Sigmoid colon (tissue), 7 donors: ENCODE results near the gene ELMO1. TPM values are rescaled to one million over a fixed set of nuclear protein-coding genes. Genes with fewer than 3 reads are reported as not detected.

Source experiments
- DNase-seq: peaks from one replicate; pipeline ENCODE4 v3.0.0-alpha.2; 2019
- H3K27ac ChIP-seq, 4 donors: fragments of 200-600 bp; sonication (generic); one replicate each; pipeline ENCODE4 v1.5.1; 2016 to 2019; ENCODE audit warnings: mild to moderate bottlenecking in 1 of 4
- H3K27me3 ChIP-seq, 3 donors: fragments of 200-600 bp; sonication (generic); one replicate each; pipeline ENCODE4 v1.5.1; 2019; ENCODE audit warnings: mild to moderate bottlenecking in 1 of 3
- H3K36me3 ChIP-seq, 4 donors: fragments of 200-600 bp; sonication (generic); one replicate each; pipeline ENCODE4 v1.5.1; 2016 to 2019
- H3K4me1 ChIP-seq, 4 donors: fragments of 200-600 bp; sonication (generic); one replicate each; pipeline ENCODE4 v1.5.1; 2017 to 2019
- H3K4me3 ChIP-seq, 4 donors: fragments of 200-600 bp; sonication (generic); one replicate each; pipeline ENCODE4 v1.5.1; 2017 to 2019; ENCODE audit warnings: mild to moderate bottlenecking in 2 of 4, moderate library complexity in 1 of 4
- H3K9me3 ChIP-seq, 4 donors: fragments of 200-600 bp in 3 of 4; sonication (generic) in 3 of 4; one replicate each; pipeline versions ENCODE4 v1.5.1 to v1.6.1; 2013 to 2019
- CTCF ChIP-seq, 4 experiments: fragments of 450-650 bp in 3 of 4; fragments of 200-600 bp in 1 of 4; IDR thresholded peaks; one replicate each; pipeline ENCODE4 v1.5.1; 2016 to 2019; ENCODE audit warnings: antibody characterized with exemption in 4 of 4, mild to moderate bottlenecking in 3 of 4, moderate library complexity in 2 of 4
- EP300 ChIP-seq, 4 donors: sonication (generic); formaldehyde crosslinking; IDR thresholded peaks; one replicate each; pipeline ENCODE4 v1.6.1; 2017; ENCODE audit warnings: antibody characterized with exemption in 4 of 4
- POLR2A ChIP-seq, 2 donors: fragments of 450-650 bp; IDR thresholded peaks; one replicate each; pipeline ENCODE4 v1.6.1; 2016; ENCODE audit warnings: antibody characterized with exemption in 2 of 2, mild to moderate bottlenecking in 2 of 2, moderate library complexity in 2 of 2
- POLR2AphosphoS5 ChIP-seq, 4 donors: sonication (generic); formaldehyde crosslinking; IDR thresholded peaks; one replicate each; pipeline ENCODE4 v1.6.1; 2017; ENCODE audit warnings: antibody characterized with exemption in 4 of 4
- WGBS, 2 donors: extraction: QIAGEN DNeasy Blood & Tissue Kit; methylation state at CpG; one replicate each; pipeline ENCODE4 v1.1.7; 2013; 5-methylcytosine and 5-hydroxymethylcytosine counted together
- intact Hi-C: fragments of 100-400 bp; cut with DNase I; formaldehyde crosslinking; loops from one replicate; pipeline ENCODE4 v1.15.1; 2023
- polyA plus RNA-seq, 3 donors: library from polyadenylated mRNA; stranded (reverse); fragments of 200-250 nt; gene quantifications; one replicate each; pipeline ENCODE4 v1.2.3, GENCODE V29; 2013
- total RNA-seq, 4 donors: library from RNA; depleted of rRNA; stranded (reverse); fragments of >200 nt; gene quantifications; one replicate each; pipeline ENCODE4 v1.1.0, GENCODE V29; 2016
- donor health status: healthy with polysubstance abuse.
- donor health status: Bipolar disorder and iron deficiency.
- donor health status: healthy.

Gene ELMO1
- total and polyA plus RNA-seq, 7 donors, result 2.3 to 63.1 (median 33.9) TPM

- no peaks in the 10 kb centered on the region for H3K9me3 ChIP-seq
- intact Hi-C loops, result no loop called here
Measured at GRCh38 chr7:37493810-37494209, 45.1 kb upstream of the ELMO1 start.

GRCh38 chr7:37493123-37493522 lies 44.5 kb upstream of the ELMO1 start:
- no peaks in the 10 kb centered on the region for H3K27me3 ChIP-seq
- intact Hi-C loops, result no loop called here
- DNase-seq, result no peak
- H3K4me3 ChIP-seq, result no peak overlapping the region
- H3K4me1 ChIP-seq, result no peaks in the 10 kb centered on the region
- TF ChIP-seq POLR2AphosphoS5 (IDR thresholded peaks at IDR 0.05) (no peak), EP300 (IDR thresholded peaks at IDR 0.05) (no peak), POLR2A (IDR thresholded peaks at IDR 0.05) (no peak), CTCF (IDR thresholded peaks at IDR 0.05) (no peak)
- WGBS, 2 donors, result 29 to 81% methylated on average over 3 of the region's 3 CpGs
- H3K36me3 ChIP-seq, result no peaks in the 10 kb centered on the region
- no peak overlapping the region for H3K27ac ChIP-seq
- H3K9me3 ChIP-seq, result peaks cover 0 to 4% (median 0%) of the 10 kb centered on the region in 4 donors

More at GRCh38 chr7:37493810-37494209, 45.1 kb upstream of the ELMO1 start:
- Histone ChIP-seq H3K4me1 (no peaks in the 10 kb centered on the region), H3K36me3 (no peaks in the 10 kb centered on the region), H3K4me3 (no peak overlapping the region), H3K27me3 (no peaks in the 10 kb centered on the region), H3K27ac (no peak overlapping the region)
- TF ChIP-seq EP300 (IDR thresholded peaks at IDR 0.05) (no peak), POLR2A (IDR thresholded peaks at IDR 0.05) (no peak), POLR2AphosphoS5 (IDR thresholded peaks at IDR 0.05) (no peak), CTCF (IDR thresholded peaks at IDR 0.05) (no peak)
- DNase-seq, result no peak
- 86 to 93% methylated on average over 13 of the region's 13 CpGs for WGBS, 2 donors

GRCh38 chr7:37491919-37492694 lies 43.4 kb upstream of the ELMO1 start:
- H3K4me1 ChIP-seq, result no peaks in the 10 kb centered on the region
- no peaks in the 10 kb centered on the region for H3K27me3 ChIP-seq
- DNase-seq, result no peak
- intact Hi-C loops, result no loop called here
- H3K4me3 ChIP-seq, result no peak overlapping the region
- no peak for TF ChIP-seq EP300 (IDR thresholded peaks at IDR 0.05)
- no peak for TF ChIP-seq POLR2A (IDR thresholded peaks at IDR 0.05)
- TF ChIP-seq POLR2AphosphoS5 (IDR thresholded peaks at IDR 0.05), result no peak
- no peak for TF ChIP-seq CTCF (IDR thresholded peaks at IDR 0.05)
- H3K27ac ChIP-seq, result no peak overlapping the region
- H3K36me3 ChIP-seq, result no peaks in the 10 kb centered on the region
- H3K9me3 ChIP-seq, result peaks cover 0 to 6% (median 2%) of the 10 kb centered on the region in 4 donors
- 96 to 97% methylated on average over 36 of the region's 36 CpGs for WGBS, 2 donors

- Histone ChIP-seq H3K27ac (no peak overlapping the region), H3K36me3 (no peaks in the 10 kb centered on the region), H3K9me3 (peaks cover 0 to 6% (median 2%) of the 10 kb centered on the region in 4 donors), H3K4me1 (no peaks in the 10 kb centered on the region), H3K4me3 (no peak overlapping the region), H3K27me3 (no peaks in the 10 kb centered on the region)
- intact Hi-C loops, result no loop called here
- 82 to 90% methylated on average over 1 of the region's 1 CpG for WGBS, 2 donors
- DNase-seq, result no peak
- TF ChIP-seq EP300 (IDR thresholded peaks at IDR 0.05), result no peak
- TF ChIP-seq POLR2AphosphoS5 (IDR thresholded peaks at IDR 0.05), result no peak
Measured at GRCh38 chr7:37489703-37490102, 41.0 kb upstream of the ELMO1 start.

GRCh38 chr7:37488163-37488764 lies 39.6 kb upstream of the ELMO1 start:
- no peaks in the 10 kb centered on the region for H3K4me1 ChIP-seq
- H3K27ac ChIP-seq, result no peak overlapping the region
- no peaks in the 10 kb centered on the region for H3K27me3 ChIP-seq
- 98 to 99% methylated on average over 3 of the region's 3 CpGs for WGBS, 2 donors
- intact Hi-C loops, result no loop called here
- no peak for DNase-seq
- no peak for TF ChIP-seq EP300 (IDR thresholded peaks at IDR 0.05)
- no peak for TF ChIP-seq CTCF (IDR thresholded peaks at IDR 0.05)
- TF ChIP-seq POLR2AphosphoS5 (IDR thresholded peaks at IDR 0.05), result no peak
- TF ChIP-seq POLR2A (IDR thresholded peaks at IDR 0.05), result no peak
- H3K9me3 ChIP-seq, result peaks cover 0 to 6% (median 2%) of the 10 kb centered on the region in 4 donors
- H3K36me3 ChIP-seq, result no peaks in the 10 kb centered on the region
- no peak overlapping the region for H3K4me3 ChIP-seq
